Nephron (organoid): ENCODE measurements around the gene ITGA11.

Source experiments
- H3K27ac Mint-ChIP-seq, 3 experiments: 2 replicates each; pipeline ENCODE4 v1.8.0; 2020; ENCODE audit warnings: mixed read lengths in 3 of 3, mild to moderate bottlenecking in 2 of 3, moderate library complexity in 1 of 3
- H3K27me3 Mint-ChIP-seq: 2 replicates; pipeline ENCODE4 v1.8.0; 2021; ENCODE audit warnings: low read depth, mild to moderate bottlenecking, moderate library complexity, mixed read lengths
- H3K36me3 Mint-ChIP-seq: 2 replicates; pipeline ENCODE4 v1.8.0; 2020; ENCODE audit warnings: low read depth, mixed read lengths
- H3K4me1 Mint-ChIP-seq: 2 replicates; pipeline ENCODE4 v1.8.0; 2020; ENCODE audit warnings: mixed read lengths
- H3K4me3 Mint-ChIP-seq, 3 experiments: 2 replicates each; pipeline ENCODE4 v1.8.0; 2020; ENCODE audit warnings: mild to moderate bottlenecking in 3 of 3, mixed read lengths in 3 of 3, moderate library complexity in 2 of 3
- H3K9me3 Mint-ChIP-seq: 2 replicates; pipeline ENCODE4 v1.8.0; 2020; ENCODE audit warnings: mixed read lengths
- CTCF ChIP-seq, 3 experiments: fragments of 200-600 bp; sonication (generic); IDR thresholded peaks; one replicate each; pipeline ENCODE4 v1.5.0; 2021; ENCODE audit warnings: antibody characterized with exemption in 3 of 3; ENCODE audit not compliant: unreplicated experiment in 3 of 3

The ITGA11 gene

GRCh38 chr15:68256675-68257450 is 175.1 kb downstream of the ITGA11 start:
- peak overlapping the region; percentile 82 to 87 (median 85) for H3K4me3 Mint-ChIP-seq
- no peaks in the 10 kb centered on the region for H3K9me3 Mint-ChIP-seq
- TF ChIP-seq CTCF (IDR thresholded peaks at IDR 0.05; ENCODE audit: unreplicated experiment in 3 of 3), result no peak
- no peaks in the 10 kb centered on the region for H3K4me1 Mint-ChIP-seq
- H3K36me3 Mint-ChIP-seq, result no peaks in the 10 kb centered on the region
- peak overlapping the region; percentile 79 to 92 (median 91) for H3K27ac Mint-ChIP-seq
- H3K27me3 Mint-ChIP-seq, result peaks cover 7% of the 10 kb centered on the region

- H3K27me3 Mint-ChIP-seq, result peaks cover 7% of the 10 kb centered on the region
Observed at GRCh38 chr15:68252925-68253534, 178.9 kb downstream of the ITGA11 start.

GRCh38 chr15:68249058-68249713 is 182.8 kb downstream of the ITGA11 start:
- Mint-ChIP-seq H3K4me1 (no peaks in the 10 kb centered on the region), H3K36me3 (peaks cover 8% of the 10 kb centered on the region), H3K27ac (no peak overlapping the region), H3K4me3 (no peak overlapping the region), H3K9me3 (peaks cover 16% of the 10 kb centered on the region), H3K27me3 (peaks cover 2% of the 10 kb centered on the region)
- TF ChIP-seq CTCF (IDR thresholded peaks at IDR 0.05; ENCODE audit: unreplicated experiment in 3 of 3), result no peak

More at GRCh38 chr15:68252925-68253534, 178.9 kb downstream of the ITGA11 start:
- no peaks in the 10 kb centered on the region for H3K36me3 Mint-ChIP-seq
- H3K9me3 Mint-ChIP-seq, result no peaks in the 10 kb centered on the region
- peak overlapping the region in 1 of 3 experiments; percentile 50 for H3K27ac Mint-ChIP-seq
- H3K4me1 Mint-ChIP-seq, result no peaks in the 10 kb centered on the region
- TF ChIP-seq CTCF (IDR thresholded peaks at IDR 0.05; ENCODE audit: unreplicated experiment in 3 of 3), result peak; percentile 82 to 86 (median 83)
- H3K4me3 Mint-ChIP-seq, result peak overlapping the region in 1 of 3 experiments; percentile 9
